B cell (primary cell): ENCODE results near the gene CUBN. TPM values are rescaled to one million over a fixed set of nuclear protein-coding genes. Genes with fewer than 3 reads are reported as not detected.

Experiments
- ATAC-seq: fragments of 200-7000 bp; cut with Tn5 transposase; one replicate; pipeline ENCODE4 v1.10.0; 2021; ENCODE audit warnings: low read depth, mild to moderate bottlenecking, moderate number of reproducible peaks, moderate library complexity
- CTCF ChIA-PET: fragments of 350-600 bp; sonication (Branson Sonifier 250); formaldehyde crosslinking; loops from one replicate; lab custom pipeline; 2021; ENCODE audit warnings: antibody characterized with exemption, inconsistent platforms; lab: Charles Lee
- POLR2A ChIA-PET: fragments of 350-600 bp; sonication (Branson Sonifier 250); formaldehyde crosslinking; loops from one replicate; lab custom pipeline; 2021; ENCODE audit warnings: antibody characterized with exemption; lab: Charles Lee
- DNase-seq: peaks from one replicate; pipeline ENCODE4 v3.0.0; 2013
- H2AFZ ChIP-seq: 2 replicates; pipeline ENCODE4 v1.6.1; 2012; ENCODE audit warnings: mild to moderate bottlenecking, low read depth, low read length; ENCODE audit not compliant: insufficient read depth, poor library complexity, severe bottlenecking
- H3K27ac ChIP-seq, 2 donors: 1 replicate in 1 of 2; 2 replicates in 1 of 2; pipeline ENCODE4 v1.5.1; 2012 to 2013; ENCODE audit warnings: low read length in 2 of 2, mild to moderate bottlenecking in 2 of 2, moderate library complexity in 1 of 2
- H3K27me3 ChIP-seq, 4 experiments: fragments of 200-600 bp in 1 of 4; sonication (generic) in 1 of 4; replicated peaks in 1 of 4; 1 replicate in 2 of 4; 2 replicates in 2 of 4; pipeline versions ENCODE4 v1.6.1 to v1.7.0; 2013 to 2016; ENCODE audit warnings: low read length in 3 of 4, mild to moderate bottlenecking in 2 of 4, mixed read lengths in 1 of 4, moderate library complexity in 1 of 4; ENCODE audit not compliant: insufficient read depth in 4 of 4, control insufficient read depth in 3 of 4; ENCODE audit errors: control extremely low read depth in 1 of 4
- H3K36me3 ChIP-seq, 2 experiments: replicated peaks in 1 of 2; 1 replicate in 1 of 2; 2 replicates in 1 of 2; pipeline versions ENCODE4 v1.6.1 to v1.7.1; 2013; ENCODE audit warnings: low read length in 1 of 2; ENCODE audit not compliant: insufficient read depth in 2 of 2, control insufficient read depth in 1 of 2; ENCODE audit errors: control extremely low read depth in 1 of 2, extremely low read depth in 1 of 2
- H3K4me1 ChIP-seq, 2 donors: fragments of 200-600 bp in 1 of 2; sonication (generic) in 1 of 2; 1 replicate in 1 of 2; 2 replicates in 1 of 2; pipeline versions ENCODE4 v1.5.1 to v1.6.1; 2013 to 2017; ENCODE audit warnings: low read length in 2 of 2; ENCODE audit not compliant: control insufficient read depth in 2 of 2, insufficient read depth in 2 of 2
- H3K4me2 ChIP-seq: replicated peaks from 2 replicates; pipeline ENCODE3; 2012; ENCODE audit warnings: mild to moderate bottlenecking, low read depth, low read length; ENCODE audit not compliant: poor library complexity, severe bottlenecking
- H3K4me3 ChIP-seq, 5 experiments: fragments of 200-600 bp in 1 of 5; sonication (generic) in 1 of 5; 1 replicate in 3 of 5; 2 replicates in 2 of 5; pipeline versions ENCODE4 v1.5.1 to v1.7.0; 2011 to 2016; ENCODE audit warnings: low read length in 4 of 5, mild to moderate bottlenecking in 4 of 5, low read depth in 2 of 5, control low read depth in 1 of 5, moderate library complexity in 1 of 5; ENCODE audit not compliant: insufficient read depth in 1 of 5; ENCODE audit errors: control extremely low read depth in 1 of 5, extremely low read depth in 1 of 5
- H3K79me2 ChIP-seq: fragments of 200-600 bp; sonication (generic); one replicate; pipeline ENCODE4 v1.6.0; 2016; ENCODE audit warnings: low read length; ENCODE audit not compliant: control insufficient read depth, insufficient read depth
- H3K9ac ChIP-seq: fragments of 200-600 bp; sonication (generic); 2 replicates; pipeline ENCODE4 v1.6.1; 2017; ENCODE audit warnings: mild to moderate bottlenecking, low read length, moderate library complexity
- H3K9me3 ChIP-seq, 3 donors: one replicate each; pipeline versions ENCODE4 v1.6.1 to v1.7.1; 2013; ENCODE audit warnings: low read length in 2 of 3; ENCODE audit not compliant: control insufficient read depth in 2 of 3, insufficient read depth in 1 of 3; ENCODE audit errors: control extremely low read depth in 1 of 3
- H4K20me1 ChIP-seq: 2 replicates; pipeline ENCODE4 v1.6.0; 2012; ENCODE audit warnings: mild to moderate bottlenecking, low read length; ENCODE audit not compliant: insufficient read depth, control insufficient read depth, poor library complexity, severe bottlenecking
- H3K27ac Mint-ChIP-seq: one replicate; pipeline ENCODE4 v1.8.0; 2021; ENCODE audit warnings: mixed read lengths
- H3K27me3 Mint-ChIP-seq: one replicate; pipeline ENCODE4 v1.8.0; 2021; ENCODE audit warnings: mixed read lengths
- H3K4me1 Mint-ChIP-seq: one replicate; pipeline ENCODE4 v1.8.0; 2021; ENCODE audit warnings: mixed read lengths
- H3K4me3 Mint-ChIP-seq: one replicate; pipeline ENCODE4 v1.8.0; 2021; ENCODE audit warnings: mixed read lengths
- H3K9me3 Mint-ChIP-seq: one replicate; pipeline ENCODE4 v1.8.0; 2022; ENCODE audit warnings: mixed read lengths; ENCODE audit not compliant: insufficient read depth
- EZH2 ChIP-seq: IDR thresholded peaks from 2 replicates; pipeline ENCODE4 v1.6.1; 2012; ENCODE audit warnings: borderline replicate concordance, low read depth, mild to moderate bottlenecking, moderate library complexity, low read length; ENCODE audit not compliant: insufficient read depth, poor library complexity, severe bottlenecking
- WGBS: methylation state at CpG from one replicate; pipeline ENCODE4 v1.1.5; 2013; ENCODE audit warnings: missing lambda C conversion rate; ENCODE audit not compliant: insufficient coverage; 5-methylcytosine and 5-hydroxymethylcytosine counted together
- intact Hi-C: fragments of 100-400 bp; cut with micrococcal nuclease; formaldehyde crosslinking; loops from one replicate; pipeline ENCODE4 v1.10.0; 2022
- polyA plus RNA-seq: library from polyadenylated mRNA; depleted of rRNA; stranded (reverse); fragments of >200 nt; gene quantifications from 2 replicates; pipeline ENCODE4 v1.2.3, GENCODE V29; 2012
- total RNA-seq, 2 donors: library from RNA; stranded (reverse); fragments of 120-200 nt in 1 of 2; gene quantifications; 1 replicate in 1 of 2; 2 replicates in 1 of 2; pipeline versions ENCODE4 v1.2.3 to v1.2.4, GENCODE V29; 2013 to 2022
- TF ChIP-seq, protein P1 (sequence below): fragments of 200-600 bp; IDR thresholded peaks from one replicate; pipeline ENCODE4 v1.8.0; 2022; ENCODE audit warnings: antibody characterized with exemption, mild to moderate bottlenecking

Gene CUBN
- total and polyA plus RNA-seq, 2 donors (not counting 1 experiment from before 2014, with no cell fraction given), result 4.2 to 5.7 TPM

DNA sequence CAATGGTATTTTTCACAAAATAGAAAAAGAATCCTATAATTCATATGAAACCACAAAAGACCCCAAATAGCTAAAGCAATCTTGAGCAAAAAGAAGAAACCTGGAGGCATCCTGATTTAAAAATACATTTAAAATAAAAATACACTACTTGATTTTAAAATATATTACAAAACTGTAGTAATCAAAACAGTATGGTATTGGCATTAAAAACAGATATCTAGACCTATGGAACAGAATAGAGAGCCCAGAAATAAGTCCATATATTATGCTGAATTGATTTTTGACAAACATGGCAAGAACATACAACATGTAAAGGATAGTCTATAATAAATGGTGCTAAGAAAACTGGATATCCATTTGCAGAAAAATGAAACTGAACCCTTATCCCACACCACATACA lies 34.8 kb downstream of the CUBN start:
- Histone ChIP-seq H3K4me2 (no peak overlapping the region), H3K9ac (no peak overlapping the region), H3K79me2 (no peaks in the 10 kb centered on the region), H4K20me1 (no peaks in the 10 kb centered on the region), H3K4me1 (no peaks in the 10 kb centered on the region), H3K9me3 (no peaks in the 10 kb centered on the region), H3K36me3 (no peaks in the 10 kb centered on the region), H2AFZ (no peak overlapping the region), H3K4me3 (no peak overlapping the region), H3K27ac (no peak overlapping the region), H3K27me3 (no peaks in the 10 kb centered on the region)
- no peaks in the 10 kb centered on the region for H3K4me1 Mint-ChIP-seq
- TF ChIP-seq, protein P1, sequence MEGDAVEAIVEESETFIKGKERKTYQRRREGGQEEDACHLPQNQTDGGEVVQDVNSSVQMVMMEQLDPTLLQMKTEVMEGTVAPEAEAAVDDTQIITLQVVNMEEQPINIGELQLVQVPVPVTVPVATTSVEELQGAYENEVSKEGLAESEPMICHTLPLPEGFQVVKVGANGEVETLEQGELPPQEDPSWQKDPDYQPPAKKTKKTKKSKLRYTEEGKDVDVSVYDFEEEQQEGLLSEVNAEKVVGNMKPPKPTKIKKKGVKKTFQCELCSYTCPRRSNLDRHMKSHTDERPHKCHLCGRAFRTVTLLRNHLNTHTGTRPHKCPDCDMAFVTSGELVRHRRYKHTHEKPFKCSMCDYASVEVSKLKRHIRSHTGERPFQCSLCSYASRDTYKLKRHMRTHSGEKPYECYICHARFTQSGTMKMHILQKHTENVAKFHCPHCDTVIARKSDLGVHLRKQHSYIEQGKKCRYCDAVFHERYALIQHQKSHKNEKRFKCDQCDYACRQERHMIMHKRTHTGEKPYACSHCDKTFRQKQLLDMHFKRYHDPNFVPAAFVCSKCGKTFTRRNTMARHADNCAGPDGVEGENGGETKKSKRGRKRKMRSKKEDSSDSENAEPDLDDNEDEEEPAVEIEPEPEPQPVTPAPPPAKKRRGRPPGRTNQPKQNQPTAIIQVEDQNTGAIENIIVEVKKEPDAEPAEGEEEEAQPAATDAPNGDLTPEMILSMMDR, result no peak
- no peak for TF ChIP-seq EZH2
- POLR2A ChIA-PET, result no interaction called here
- DNase-seq, result no peak
- no peak overlapping the region for H3K27ac Mint-ChIP-seq
- no peaks in the 10 kb centered on the region for H3K27me3 Mint-ChIP-seq
- intact Hi-C loops, result no loop called here
- H3K4me3 Mint-ChIP-seq, result no peak overlapping the region
- CTCF ChIA-PET, result no interaction called here
- ATAC-seq, result no peak
- peaks cover 3% of the 10 kb centered on the region for H3K9me3 Mint-ChIP-seq

GRCh38 chr10:17092986-17093803 lies 36.4 kb downstream of the CUBN start:
- no peak overlapping the region for H2AFZ ChIP-seq
- no peaks in the 10 kb centered on the region for H3K9me3 ChIP-seq
- DNase-seq (no peak), ATAC-seq (no peak)
- H3K4me1 Mint-ChIP-seq, result no peaks in the 10 kb centered on the region
- H3K27me3 Mint-ChIP-seq, result no peaks in the 10 kb centered on the region
- WGBS, result 88% methylated on average over 3 of the region's 5 CpGs
- CTCF ChIA-PET, result no interaction called here
- POLR2A ChIA-PET, result no interaction called here
- H4K20me1 ChIP-seq, result no peaks in the 10 kb centered on the region
- no peak overlapping the region for H3K4me3 Mint-ChIP-seq
- no peaks in the 10 kb centered on the region for H3K27me3 ChIP-seq
- no peaks in the 10 kb centered on the region for H3K4me1 ChIP-seq
- intact Hi-C loops, result no loop called here
- no peak overlapping the region for H3K4me3 ChIP-seq
- no peak overlapping the region for H3K4me2 ChIP-seq
- no peak overlapping the region for H3K27ac Mint-ChIP-seq
- no peak for TF ChIP-seq EZH2
- TF ChIP-seq, protein P1, result no peak
- H3K79me2 ChIP-seq, result no peaks in the 10 kb centered on the region
- H3K9ac ChIP-seq, result no peak overlapping the region
- peaks cover 3% of the 10 kb centered on the region for H3K9me3 Mint-ChIP-seq
- no peak overlapping the region for H3K27ac ChIP-seq
- H3K36me3 ChIP-seq, result no peaks in the 10 kb centered on the region
